ENCODE measurements around the gene PGLYRP2. TPM values are rescaled to one million over a fixed set of nuclear protein-coding genes. Genes with fewer than 3 reads are reported as not detected.
A peak's percentile ranks its signal among the peaks of the same experiment; 100 is the strongest.

PGLYRP2 gene
- total RNA-seq, 3 donors from 2014 or later = 5.6 to 6.2 TPM; not detected in 1

- H3K36me3 ChIP-seq = peaks cover 2% of the 10 kb centered on the region
- peak overlapping the region; percentile 54 to 62 for H3K27ac ChIP-seq
- H3K4me3 ChIP-seq = peak overlapping the region; percentile 87 to 98 (median 96)
- no peak for DNase-seq (ENCODE audit: low spot score in 2 of 2)
- no peaks in the 10 kb centered on the region for H3K9me3 ChIP-seq
- H3K4me1 ChIP-seq = peaks cover 9 to 15% of the 10 kb centered on the region in 2 donors
- H3K27me3 ChIP-seq = no peaks in the 10 kb centered on the region
- no peak for TF ChIP-seq POLR2AphosphoS5 (IDR thresholded peaks at IDR 0.05)
- TF ChIP-seq CTCF (IDR thresholded peaks at IDR 0.05) = no peak
- no peak for TF ChIP-seq POLR2A (IDR thresholded peaks at IDR 0.05)
- intact Hi-C loops (cut with DNase I; ENCODE audit: low total_unique reads) = loop anchor here (5.0 kb wide), 1 partner anchor 861 kb away; the partner anchor contains the start of gene NDUFB7
Observed at GRCh38 chr19:15433519-15434069, 45.7 kb downstream of the PGLYRP2 start.

GRCh38 chr19:15432629-15433518 is 46.4 kb downstream of the PGLYRP2 start:
- H3K27ac ChIP-seq = peak overlapping the region; percentile 54 to 62
- H3K4me3 ChIP-seq = peak overlapping the region; percentile 87 to 98 (median 96)
- TF ChIP-seq POLR2A (IDR thresholded peaks at IDR 0.05) (no peak), POLR2AphosphoS5 (IDR thresholded peaks at IDR 0.05) (peak in 2 of 3 donors; percentile 37 to 40), CTCF (IDR thresholded peaks at IDR 0.05) (no peak)
- no peaks in the 10 kb centered on the region for H3K27me3 ChIP-seq
- DNase-seq (ENCODE audit: low spot score in 2 of 2) = peak; percentile 78 to 92
- H3K4me1 ChIP-seq = peaks cover 9 to 15% of the 10 kb centered on the region in 2 donors
- intact Hi-C loops (cut with DNase I; ENCODE audit: low total_unique reads) = loop anchor here (5.0 kb wide), 1 partner anchor 861 kb away; the partner anchor contains the start of gene NDUFB7
- H3K9me3 ChIP-seq = no peaks in the 10 kb centered on the region
- peaks cover 3% of the 10 kb centered on the region for H3K36me3 ChIP-seq

GRCh38 chr19:15432018-15432494 is 47.2 kb downstream of the PGLYRP2 start:
- no peak for DNase-seq (ENCODE audit: low spot score in 2 of 2)
- peak overlapping the region; percentile 57 to 69 for H3K27ac ChIP-seq

GRCh38 chr19:15431396-15432017 is 47.8 kb downstream of the PGLYRP2 start:
- Histone ChIP-seq H3K4me3 (peak overlapping the region; percentile 87 to 98 (median 96)), H3K36me3 (peaks cover 3% of the 10 kb centered on the region), H3K27me3 (no peaks in the 10 kb centered on the region), H3K27ac (no peak overlapping the region), H3K4me1 (peaks cover 9 to 15% of the 10 kb centered on the region in 2 donors), H3K9me3 (no peaks in the 10 kb centered on the region)
- DNase-seq (ENCODE audit: low spot score in 2 of 2) = no peak
- intact Hi-C loops (cut with DNase I; ENCODE audit: low total_unique reads) = loop anchor here (5.0 kb wide), 1 partner anchor 859 kb away; the partner anchor contains the start of gene NDUFB7
- no peak for TF ChIP-seq CTCF (IDR thresholded peaks at IDR 0.05)
- no peak for TF ChIP-seq POLR2A (IDR thresholded peaks at IDR 0.05)
- TF ChIP-seq POLR2AphosphoS5 (IDR thresholded peaks at IDR 0.05) = no peak

More at GRCh38 chr19:15432018-15432494, 47.2 kb downstream of the PGLYRP2 start:
- Histone ChIP-seq H3K9me3 (no peaks in the 10 kb centered on the region), H3K36me3 (peaks cover 3% of the 10 kb centered on the region), H3K27me3 (no peaks in the 10 kb centered on the region), H3K4me1 (peaks cover 9 to 15% of the 10 kb centered on the region in 2 donors), H3K4me3 (peak overlapping the region; percentile 87 to 98 (median 96))
- intact Hi-C loops (cut with DNase I; ENCODE audit: low total_unique reads) = loop anchor here (5.0 kb wide), 1 partner anchor 860 kb away; the partner anchor contains the start of gene NDUFB7
- TF ChIP-seq POLR2A (IDR thresholded peaks at IDR 0.05) (no peak), CTCF (IDR thresholded peaks at IDR 0.05) (no peak), POLR2AphosphoS5 (IDR thresholded peaks at IDR 0.05) (no peak)
